SU-DHL-6 (cell line): ENCODE results near the gene NINL.

Experiments used
- H2AFZ ChIP-seq: fragments of 200-600 bp; sonication (generic); 2 replicates; pipeline ENCODE4 v1.6.1; 2014; ENCODE audit warnings: low read depth, mild to moderate bottlenecking, moderate library complexity, mixed read lengths, antibody characterized with exemption, low read length; ENCODE audit not compliant: severe bottlenecking
- H3F3A ChIP-seq: fragments of 200-600 bp; shearing (Covaris generic); 2 replicates; pipeline ENCODE4 v1.6.0; 2016; ENCODE audit warnings: antibody characterized with exemption, mild to moderate bottlenecking; ENCODE audit not compliant: insufficient read depth
- H3K27ac ChIP-seq: fragments of 200-600 bp; sonication (generic); 2 replicates; pipeline ENCODE4 v1.5.1; 2016; ENCODE audit warnings: low read depth, mild to moderate bottlenecking, low read length, moderate library complexity, mixed read lengths
- H3K27me3 ChIP-seq: fragments of 200-600 bp; sonication (generic), shearing (Covaris generic); 2 replicates; pipeline ENCODE4 v1.6.0; 2014; ENCODE audit warnings: mild to moderate bottlenecking, low read length
- H3K36me3 ChIP-seq: fragments of 200-600 bp; sonication (generic); 2 replicates; pipeline ENCODE4 v1.6.1; 2014; ENCODE audit warnings: mild to moderate bottlenecking, low read length, mixed read lengths
- H3K4me2 ChIP-seq: fragments of 300-600, 200-600 bp; shearing (Covaris generic), sonication (generic); 2 replicates; pipeline ENCODE4 v1.6.0; 2014; ENCODE audit warnings: low read length, low read depth, mild to moderate bottlenecking; ENCODE audit not compliant: poor library complexity, severe bottlenecking
- H3K4me3 ChIP-seq: fragments of 200-600 bp; sonication (generic); 2 replicates; pipeline ENCODE4 v1.5.1; 2014; ENCODE audit warnings: antibody characterized with exemption, low read length, mild to moderate bottlenecking, mixed read lengths; ENCODE audit not compliant: insufficient read depth, poor library complexity, severe bottlenecking
- H3K79me2 ChIP-seq: fragments of 200-600 bp; sonication (generic); 2 replicates; pipeline ENCODE4 v1.6.1; 2014; ENCODE audit warnings: mild to moderate bottlenecking, low read length, moderate library complexity; ENCODE audit not compliant: insufficient read depth
- H3K9ac ChIP-seq: fragments of 200-600 bp; sonication (generic); 2 replicates; pipeline ENCODE4 v1.7.0; 2014; ENCODE audit warnings: mild to moderate bottlenecking, low read length
- H3K9me2 ChIP-seq: fragments of 200-600 bp; sonication (generic); replicated peaks from 2 replicates; pipeline ENCODE4 v1.6.1; 2014; ENCODE audit warnings: low read length; ENCODE audit not compliant: insufficient read depth
- H3K9me3 ChIP-seq: fragments of 200-600 bp; sonication (generic); 2 replicates; pipeline ENCODE4 v1.6.1; 2014; ENCODE audit warnings: low read length, mixed read lengths; ENCODE audit not compliant: insufficient read depth
- H4K20me1 ChIP-seq: fragments of 200-600 bp; sonication (generic); 2 replicates; pipeline ENCODE4 v1.6.1; 2014; ENCODE audit warnings: low read depth, mild to moderate bottlenecking, antibody characterized with exemption, low read length, moderate library complexity, mixed read lengths
- CTCF ChIP-seq: fragments of 200-600 bp; sonication (generic); IDR thresholded peaks from one replicate; pipeline ENCODE4 v1.5.1; 2017; ENCODE audit warnings: antibody characterized with exemption, mild to moderate bottlenecking, low read length, moderate library complexity; ENCODE audit not compliant: insufficient read depth, poor library complexity, severe bottlenecking
- EZH2phosphoT487 ChIP-seq: fragments of 200-600 bp; sonication (generic), shearing (Covaris generic); conservative IDR thresholded peaks from 2 replicates; pipeline ENCODE4 v1.6.1; 2018; ENCODE audit warnings: mild to moderate bottlenecking, antibody characterized with exemption, low read length, moderate library complexity, mixed read lengths

NINL gene

GRCh38 chr20:25525867-25526266, 59.5 kb downstream of the NINL start:
- H3F3A ChIP-seq = no peaks in the 10 kb centered on the region
- H3K9me2 ChIP-seq = no peaks in the 10 kb centered on the region
- H3K4me3 ChIP-seq = no peak overlapping the region
- TF ChIP-seq EZH2phosphoT487 (no peak), CTCF (no peak)
- no peaks in the 10 kb centered on the region for H4K20me1 ChIP-seq
- no peak overlapping the region for H3K9ac ChIP-seq
- no peak overlapping the region for H3K4me2 ChIP-seq
- H3K27me3 ChIP-seq = no peaks in the 10 kb centered on the region
- no peak overlapping the region for H3K27ac ChIP-seq
- H3K79me2 ChIP-seq = no peaks in the 10 kb centered on the region
- no peaks in the 10 kb centered on the region for H3K36me3 ChIP-seq
- H2AFZ ChIP-seq = no peak overlapping the region
- no peaks in the 10 kb centered on the region for H3K9me3 ChIP-seq

- H3K79me2 ChIP-seq = no peaks in the 10 kb centered on the region
- no peak overlapping the region for H3K27ac ChIP-seq
- no peaks in the 10 kb centered on the region for H3K36me3 ChIP-seq
- H2AFZ ChIP-seq = no peak overlapping the region
- no peaks in the 10 kb centered on the region for H3K9me2 ChIP-seq
- no peak for TF ChIP-seq CTCF
- TF ChIP-seq EZH2phosphoT487 = no peak
- no peak overlapping the region for H3K4me3 ChIP-seq
- H3F3A ChIP-seq = no peaks in the 10 kb centered on the region
- no peak overlapping the region for H3K9ac ChIP-seq
- H4K20me1 ChIP-seq = no peaks in the 10 kb centered on the region
- H3K9me3 ChIP-seq = no peaks in the 10 kb centered on the region
- no peak overlapping the region for H3K4me2 ChIP-seq
- H3K27me3 ChIP-seq = no peaks in the 10 kb centered on the region
These were observed 60.0 kb downstream of the NINL start for GRCh38 chr20:25525295-25525694.

- Histone ChIP-seq H3K9me3 (no peaks in the 10 kb centered on the region), H3K36me3 (no peaks in the 10 kb centered on the region), H3K9me2 (no peaks in the 10 kb centered on the region), H4K20me1 (no peaks in the 10 kb centered on the region), H3K79me2 (no peaks in the 10 kb centered on the region), H2AFZ (no peak overlapping the region), H3K27ac (no peak overlapping the region), H3F3A (no peaks in the 10 kb centered on the region), H3K4me2 (no peak overlapping the region), H3K27me3 (no peaks in the 10 kb centered on the region), H3K9ac (no peak overlapping the region), H3K4me3 (no peak overlapping the region)
- no peak for TF ChIP-seq EZH2phosphoT487
- TF ChIP-seq CTCF = no peak
These were observed 63.9 kb downstream of the NINL start for GRCh38 chr20:25521382-25521781.

GRCh38 chr20:25517124-25517523, 68.2 kb downstream of the NINL start:
- no peak overlapping the region for H3K27ac ChIP-seq
- H3K9me2 ChIP-seq = no peaks in the 10 kb centered on the region
- H3K9ac ChIP-seq = no peak overlapping the region
- no peak for TF ChIP-seq CTCF
- H2AFZ ChIP-seq = no peak overlapping the region
- H3K27me3 ChIP-seq = no peaks in the 10 kb centered on the region
- no peak overlapping the region for H3K4me3 ChIP-seq
- H3K4me2 ChIP-seq = no peak overlapping the region
- no peaks in the 10 kb centered on the region for H4K20me1 ChIP-seq
- H3F3A ChIP-seq = no peaks in the 10 kb centered on the region
- H3K79me2 ChIP-seq = no peaks in the 10 kb centered on the region
- no peaks in the 10 kb centered on the region for H3K36me3 ChIP-seq
- H3K9me3 ChIP-seq = peaks cover 17% of the 10 kb centered on the region; the same call in 1 of the 2 replicates
